ENCODE data around the gene RNF208. TPM values are rescaled to one million over a fixed set of nuclear protein-coding genes. Genes with fewer than 3 reads are reported as not detected.

RNF208 gene
- total and polyA plus RNA-seq, 9 of the 15 experiments (the other 6 are each of a cell fraction or from before 2014, with no cell fraction given): 0.15 to 6.9 (median 0.50) TPM; not detected in 2

- TF ChIP-seq, protein P1, sequence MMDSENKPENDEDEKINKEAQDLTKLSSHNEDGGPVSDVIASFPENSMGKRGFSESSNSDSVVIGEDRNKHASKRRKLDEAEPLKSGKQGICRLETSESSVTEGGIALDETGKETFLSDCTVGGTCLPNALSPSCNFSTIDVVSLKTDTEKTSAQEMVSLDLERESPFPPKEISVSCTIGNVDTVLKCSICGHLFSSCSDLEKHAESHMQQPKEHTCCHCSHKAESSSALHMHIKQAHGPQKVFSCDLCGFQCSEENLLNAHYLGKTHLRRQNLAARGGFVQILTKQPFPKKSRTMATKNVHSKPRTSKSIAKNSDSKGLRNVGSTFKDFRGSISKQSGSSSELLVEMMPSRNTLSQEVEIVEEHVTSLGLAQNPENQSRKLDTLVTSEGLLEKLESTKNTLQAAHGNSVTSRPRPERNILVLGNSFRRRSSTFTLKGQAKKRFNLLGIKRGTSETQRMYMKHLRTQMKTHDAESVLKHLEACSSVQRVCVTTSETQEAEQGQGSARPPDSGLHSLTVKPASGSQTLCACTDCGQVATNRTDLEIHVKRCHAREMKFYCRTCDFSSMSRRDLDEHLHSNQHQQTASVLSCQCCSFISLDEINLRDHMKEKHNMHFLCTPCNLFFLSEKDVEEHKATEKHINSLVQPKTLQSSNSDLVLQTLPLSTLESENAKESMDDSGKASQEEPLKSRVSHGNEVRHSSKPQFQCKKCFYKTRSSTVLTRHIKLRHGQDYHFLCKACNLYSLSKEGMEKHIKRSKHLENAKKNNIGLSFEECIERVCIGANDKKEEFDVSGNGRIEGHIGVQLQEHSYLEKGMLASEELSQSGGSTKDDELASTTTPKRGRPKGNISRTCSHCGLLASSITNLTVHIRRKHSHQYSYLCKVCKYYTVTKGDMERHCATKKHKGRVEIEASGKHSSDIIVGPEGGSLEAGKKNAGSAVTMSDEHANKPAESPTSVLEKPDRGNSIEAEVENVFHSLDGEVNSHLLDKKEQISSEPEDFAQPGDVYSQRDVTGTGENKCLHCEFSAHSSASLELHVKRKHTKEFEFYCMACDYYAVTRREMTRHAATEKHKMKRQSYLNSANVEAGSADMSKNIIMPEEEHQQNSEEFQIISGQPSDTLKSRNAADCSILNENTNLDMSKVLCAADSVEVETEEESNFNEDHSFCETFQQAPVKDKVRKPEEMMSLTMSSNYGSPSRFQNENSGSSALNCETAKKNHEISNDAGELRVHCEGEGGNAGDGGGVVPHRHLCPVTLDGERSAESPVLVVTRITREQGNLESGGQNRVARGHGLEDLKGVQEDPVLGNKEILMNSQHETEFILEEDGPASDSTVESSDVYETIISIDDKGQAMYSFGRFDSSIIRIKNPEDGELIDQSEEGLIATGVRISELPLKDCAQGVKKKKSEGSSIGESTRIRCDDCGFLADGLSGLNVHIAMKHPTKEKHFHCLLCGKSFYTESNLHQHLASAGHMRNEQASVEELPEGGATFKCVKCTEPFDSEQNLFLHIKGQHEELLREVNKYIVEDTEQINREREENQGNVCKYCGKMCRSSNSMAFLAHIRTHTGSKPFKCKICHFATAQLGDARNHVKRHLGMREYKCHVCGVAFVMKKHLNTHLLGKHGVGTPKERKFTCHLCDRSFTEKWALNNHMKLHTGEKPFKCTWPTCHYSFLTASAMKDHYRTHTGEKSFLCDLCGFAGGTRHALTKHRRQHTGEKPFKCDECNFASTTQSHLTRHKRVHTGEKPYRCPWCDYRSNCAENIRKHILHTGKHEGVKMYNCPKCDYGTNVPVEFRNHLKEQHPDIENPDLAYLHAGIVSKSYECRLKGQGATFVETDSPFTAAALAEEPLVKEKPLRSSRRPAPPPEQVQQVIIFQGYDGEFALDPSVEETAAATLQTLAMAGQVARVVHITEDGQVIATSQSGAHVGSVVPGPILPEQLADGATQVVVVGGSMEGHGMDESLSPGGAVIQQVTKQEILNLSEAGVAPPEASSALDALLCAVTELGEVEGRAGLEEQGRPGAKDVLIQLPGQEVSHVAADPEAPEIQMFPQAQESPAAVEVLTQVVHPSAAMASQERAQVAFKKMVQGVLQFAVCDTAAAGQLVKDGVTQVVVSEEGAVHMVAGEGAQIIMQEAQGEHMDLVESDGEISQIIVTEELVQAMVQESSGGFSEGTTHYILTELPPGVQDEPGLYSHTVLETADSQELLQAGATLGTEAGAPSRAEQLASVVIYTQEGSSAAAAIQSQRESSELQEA (IDR thresholded peaks at IDR 0.05; ENCODE audit: low read depth): no peak
- no peak for TF ChIP-seq ZNF780A (CRISPR knock-in tag; IDR thresholded peaks at IDR 0.05)
- no peak for TF ChIP-seq KLF16 (IDR thresholded peaks at IDR 0.05)
- TF ChIP-seq ZNF408 (CRISPR knock-in tag; IDR thresholded peaks at IDR 0.05; ENCODE audit: low read depth): no peak
- TF ChIP-seq SAFB2 (IDR thresholded peaks at IDR 0.05; ENCODE audit: borderline replicate concordance, low read depth, low read length, severe bottlenecking): no peak
- TF ChIP-seq WHSC1 (IDR thresholded peaks at IDR 0.05; ENCODE audit: low read length): no peak
- TF ChIP-seq PTBP1 (IDR thresholded peaks at IDR 0.05; ENCODE audit: low read depth, low read length): no peak
- no peak for TF ChIP-seq ZHX1 (conservative IDR thresholded peaks at IDR 0.05; ENCODE audit: low read length)
- no peak for TF ChIP-seq RBM14 (IDR thresholded peaks at IDR 0.05; ENCODE audit: borderline replicate concordance, insufficient read depth, low read depth, low read length)
- TF ChIP-seq ARID3B (CRISPR knock-in tag; IDR thresholded peaks at IDR 0.05; ENCODE audit: borderline replicate concordance): peak; percentile 92; the same call in 1 of the 2 replicates
- TF ChIP-seq ZNF699 (CRISPR knock-in tag; IDR thresholded peaks at IDR 0.05; ENCODE audit: insufficient replicate concordance): no peak
- 0 out of 2 replicates have a peak, but pooled peaks have one; percentile 48 for TF ChIP-seq KLF6 (CRISPR knock-in tag; IDR thresholded peaks at IDR 0.05; ENCODE audit: borderline replicate concordance)
- no peak for TF ChIP-seq MCM3 (IDR thresholded peaks at IDR 0.05)
- no peak for TF ChIP-seq FOXA1 (IDR thresholded peaks at IDR 0.05; ENCODE audit: borderline replicate concordance)
- peak; percentile 93; the same call in 1 of the 2 replicates for TF ChIP-seq CBX1 (IDR thresholded peaks at IDR 0.05; ENCODE audit: low read depth)
- no peak for TF ChIP-seq ILF3 (IDR thresholded peaks at IDR 0.05; ENCODE audit: borderline replicate concordance)
Measured at GRCh38 chr9:137240318-137240840, 18.3 kb upstream of the RNF208 start (continued).

Data from K562 (cell line).